ENCODE measurements around the gene ZBTB24.

ZBTB24 gene

DNA sequence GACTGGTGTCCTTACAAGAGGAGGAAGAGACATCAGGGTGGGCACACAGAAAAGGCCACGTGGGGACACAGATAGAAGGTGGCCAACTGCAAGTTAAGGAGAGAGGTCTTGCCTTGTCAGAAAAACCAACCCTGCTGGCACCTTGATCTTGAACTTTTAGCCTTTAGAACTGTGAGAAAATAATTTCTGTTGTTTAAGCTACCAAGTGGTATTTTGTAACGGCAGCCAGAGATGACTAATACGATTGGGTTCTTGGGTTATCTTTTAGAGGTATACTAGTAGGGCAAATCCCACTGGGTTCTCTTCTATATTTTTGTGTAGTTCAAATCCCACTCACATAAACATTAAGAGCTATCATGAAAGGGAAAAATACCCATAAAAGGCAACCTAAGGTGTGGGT, 31.9 kb upstream of the ZBTB24 start:
- Histone ChIP-seq H3K9me3 (ENCODE audit: control insufficient read depth, low read length) (no peaks in the 10 kb centered on the region), H3K27ac (ENCODE audit: insufficient read depth, low read length, poor library complexity, severe bottlenecking) (no peak overlapping the region), H3K27me3 (replicated peaks; ENCODE audit: control insufficient read depth, insufficient read depth, low read length, poor library complexity, severe bottlenecking) (no peaks in the 10 kb centered on the region), H3K36me3 (ENCODE audit: control insufficient read depth, insufficient read depth, low read length) (no peaks in the 10 kb centered on the region), H3K4me3 (ENCODE audit: insufficient read depth, low read depth, low read length, poor library complexity, severe bottlenecking) (no peak overlapping the region), H3K4me1 (ENCODE audit: control insufficient read depth, insufficient read depth, low read length, poor library complexity, severe bottlenecking) (no peaks in the 10 kb centered on the region)
- no peak for DNase-seq

DNA sequence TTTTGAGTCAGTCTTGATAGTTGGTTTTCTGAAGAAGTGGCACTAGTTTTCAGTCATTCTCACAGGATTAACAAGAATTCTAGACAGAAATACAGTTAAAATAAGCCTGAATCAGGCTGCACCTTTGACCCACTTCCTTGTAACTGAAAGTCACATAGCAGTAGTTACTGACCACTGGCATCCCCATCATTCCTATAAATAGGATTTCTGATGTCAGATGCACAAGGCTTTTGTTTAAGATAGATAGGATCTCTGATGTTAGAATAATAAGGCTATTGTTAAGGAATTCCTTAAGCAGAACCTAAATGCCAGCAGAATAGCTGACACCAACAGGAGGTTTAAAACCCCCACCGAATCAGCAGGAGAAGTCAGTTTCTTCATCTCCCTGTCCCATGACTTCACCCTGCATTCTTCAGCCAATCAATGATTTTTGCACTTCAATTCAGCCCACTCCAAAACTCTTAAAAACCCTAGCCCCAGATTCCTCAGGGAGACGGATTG, 30.6 kb upstream of the ZBTB24 start:
- Histone ChIP-seq H3K27me3 (replicated peaks; ENCODE audit: control insufficient read depth, insufficient read depth, low read length, poor library complexity, severe bottlenecking) (no peaks in the 10 kb centered on the region), H3K36me3 (ENCODE audit: control insufficient read depth, insufficient read depth, low read length) (no peaks in the 10 kb centered on the region), H3K27ac (ENCODE audit: insufficient read depth, low read length, poor library complexity, severe bottlenecking) (no peak overlapping the region), H3K4me1 (ENCODE audit: control insufficient read depth, insufficient read depth, low read length, poor library complexity, severe bottlenecking) (no peaks in the 10 kb centered on the region), H3K4me3 (ENCODE audit: insufficient read depth, low read depth, low read length, poor library complexity, severe bottlenecking) (no peak overlapping the region), H3K9me3 (ENCODE audit: control insufficient read depth, low read length) (no peaks in the 10 kb centered on the region)
- DNase-seq: no peak

DNA sequence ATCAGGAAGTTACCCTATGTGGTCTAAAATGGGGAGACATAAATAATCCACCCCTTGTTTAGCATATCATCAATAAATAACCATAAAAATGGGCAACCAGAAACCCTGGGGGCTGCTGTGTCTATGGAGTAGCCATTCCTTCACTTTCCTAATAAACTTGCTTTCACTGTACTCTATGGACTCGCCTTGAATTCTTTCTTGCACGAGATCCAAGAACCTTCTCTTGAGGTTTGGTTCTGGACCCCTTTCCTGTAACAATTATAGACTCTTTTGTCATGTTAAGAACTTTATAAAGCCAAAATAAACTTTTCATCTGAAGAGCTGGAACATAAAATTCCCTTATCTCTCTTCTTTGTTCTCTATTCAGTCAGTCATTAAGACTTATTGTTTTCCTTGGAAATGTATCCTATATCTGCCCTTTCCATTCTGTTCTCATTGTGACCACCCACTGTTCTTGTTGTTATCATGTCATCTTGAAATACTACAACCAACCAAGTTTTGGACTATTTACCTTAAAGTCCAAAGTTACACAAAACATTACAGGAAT, 29.3 kb upstream of the ZBTB24 start:
- Histone ChIP-seq H3K4me1 (ENCODE audit: control insufficient read depth, insufficient read depth, low read length, poor library complexity, severe bottlenecking) (no peaks in the 10 kb centered on the region), H3K36me3 (ENCODE audit: control insufficient read depth, insufficient read depth, low read length) (no peaks in the 10 kb centered on the region), H3K27ac (ENCODE audit: insufficient read depth, low read length, poor library complexity, severe bottlenecking) (no peak overlapping the region), H3K4me3 (ENCODE audit: insufficient read depth, low read depth, low read length, poor library complexity, severe bottlenecking) (no peak overlapping the region), H3K9me3 (ENCODE audit: control insufficient read depth, low read length) (no peaks in the 10 kb centered on the region), H3K27me3 (replicated peaks; ENCODE audit: control insufficient read depth, insufficient read depth, low read length, poor library complexity, severe bottlenecking) (no peaks in the 10 kb centered on the region)
- DNase-seq: no peak

DNA sequence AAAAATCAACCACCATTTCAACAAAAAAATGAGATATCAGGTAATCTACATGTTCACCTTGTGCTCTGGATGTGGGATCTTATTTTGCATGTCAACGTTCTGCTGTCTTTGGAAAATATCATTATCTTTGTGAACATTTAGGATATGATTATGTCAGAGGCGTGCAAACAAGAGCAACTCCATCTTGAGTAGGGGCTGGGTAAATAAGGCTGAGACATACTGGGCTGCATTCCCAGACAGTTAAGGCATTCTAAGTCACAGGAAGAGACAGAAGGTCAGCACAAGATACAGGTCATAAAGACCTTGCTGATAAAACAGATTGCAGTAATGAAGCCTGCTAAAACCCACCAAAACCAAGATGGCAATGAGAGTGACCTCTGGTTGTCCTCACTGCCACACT, 28.8 kb upstream of the ZBTB24 start:
- no peaks in the 10 kb centered on the region for H3K4me1 ChIP-seq (ENCODE audit: control insufficient read depth, insufficient read depth, low read length, poor library complexity, severe bottlenecking)
- DNase-seq: no peak
- no peaks in the 10 kb centered on the region for H3K36me3 ChIP-seq (ENCODE audit: control insufficient read depth, insufficient read depth, low read length)
- H3K4me3 ChIP-seq (ENCODE audit: insufficient read depth, low read depth, low read length, poor library complexity, severe bottlenecking): no peak overlapping the region
- no peaks in the 10 kb centered on the region for H3K9me3 ChIP-seq (ENCODE audit: control insufficient read depth, low read length)
- H3K27ac ChIP-seq (ENCODE audit: insufficient read depth, low read length, poor library complexity, severe bottlenecking): no peak overlapping the region
- no peaks in the 10 kb centered on the region for H3K27me3 ChIP-seq (replicated peaks; ENCODE audit: control insufficient read depth, insufficient read depth, low read length, poor library complexity, severe bottlenecking)

DNA sequence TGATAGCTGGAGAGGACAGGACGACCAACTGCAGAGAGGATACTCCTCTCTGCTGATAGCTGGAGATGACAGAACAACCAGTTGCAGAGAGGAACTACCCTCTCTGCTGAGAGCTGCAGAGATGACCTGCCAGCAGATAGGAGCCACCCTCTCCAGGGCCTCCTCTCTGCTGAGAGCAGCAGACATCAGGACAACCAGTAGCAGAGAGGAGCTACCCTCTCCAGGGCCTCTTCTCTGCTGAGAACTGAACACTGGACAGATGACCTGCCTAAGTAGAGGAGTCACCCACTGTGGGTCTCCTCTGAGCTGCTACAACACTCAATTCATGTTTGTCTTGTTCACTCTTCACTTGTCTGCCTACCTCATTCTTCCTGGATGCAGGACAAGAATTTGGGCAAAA, 27.3 kb upstream of the ZBTB24 start:
- no peak for DNase-seq
- Histone ChIP-seq H3K36me3 (ENCODE audit: control insufficient read depth, insufficient read depth, low read length) (no peaks in the 10 kb centered on the region), H3K4me3 (ENCODE audit: insufficient read depth, low read depth, low read length, poor library complexity, severe bottlenecking) (no peak overlapping the region), H3K4me1 (ENCODE audit: control insufficient read depth, insufficient read depth, low read length, poor library complexity, severe bottlenecking) (no peaks in the 10 kb centered on the region), H3K9me3 (ENCODE audit: control insufficient read depth, low read length) (no peaks in the 10 kb centered on the region), H3K27ac (ENCODE audit: insufficient read depth, low read length, poor library complexity, severe bottlenecking) (no peak overlapping the region), H3K27me3 (replicated peaks; ENCODE audit: control insufficient read depth, insufficient read depth, low read length, poor library complexity, severe bottlenecking) (no peaks in the 10 kb centered on the region)

DNA sequence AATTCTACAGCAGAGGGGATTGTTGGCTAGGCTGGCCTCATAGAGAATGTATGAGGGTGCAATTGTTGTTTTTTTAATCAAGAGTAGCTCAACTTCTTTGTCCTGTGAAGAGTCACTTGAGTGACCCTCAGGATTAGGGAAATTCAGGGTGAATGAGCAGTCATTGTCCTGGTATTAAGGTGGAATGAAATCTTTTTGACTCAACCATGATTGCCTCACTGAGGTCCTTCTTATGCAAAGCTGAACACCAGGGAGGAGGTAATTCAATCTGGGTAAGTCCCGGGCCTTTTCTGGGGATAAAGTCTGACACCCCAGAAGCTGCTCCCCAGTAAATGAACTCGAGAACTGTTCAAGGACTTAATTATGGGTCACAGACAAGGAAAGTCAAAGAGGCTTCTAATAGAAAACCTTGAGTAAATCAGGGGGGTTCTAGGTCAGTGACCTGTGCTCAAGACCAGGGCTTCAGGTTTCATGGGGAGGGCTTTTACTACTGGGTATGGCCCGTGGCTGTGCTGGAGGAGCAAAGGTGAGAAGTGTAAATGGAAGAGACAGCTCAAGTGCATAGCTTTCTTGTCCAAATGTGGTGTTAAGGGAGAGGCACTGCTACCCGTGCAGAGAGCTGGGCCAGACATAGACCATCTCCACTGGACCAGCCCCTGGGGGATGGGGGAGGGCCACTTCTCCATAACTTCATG, 25.3 kb upstream of the ZBTB24 start:
- DNase-seq: no peak
- Histone ChIP-seq H3K9me3 (ENCODE audit: control insufficient read depth, low read length) (no peaks in the 10 kb centered on the region), H3K36me3 (ENCODE audit: control insufficient read depth, insufficient read depth, low read length) (no peaks in the 10 kb centered on the region), H3K4me3 (ENCODE audit: insufficient read depth, low read depth, low read length, poor library complexity, severe bottlenecking) (no peak overlapping the region), H3K27ac (ENCODE audit: insufficient read depth, low read length, poor library complexity, severe bottlenecking) (no peak overlapping the region), H3K4me1 (ENCODE audit: control insufficient read depth, insufficient read depth, low read length, poor library complexity, severe bottlenecking) (no peaks in the 10 kb centered on the region), H3K27me3 (replicated peaks; ENCODE audit: control insufficient read depth, insufficient read depth, low read length, poor library complexity, severe bottlenecking) (no peaks in the 10 kb centered on the region)

DNA sequence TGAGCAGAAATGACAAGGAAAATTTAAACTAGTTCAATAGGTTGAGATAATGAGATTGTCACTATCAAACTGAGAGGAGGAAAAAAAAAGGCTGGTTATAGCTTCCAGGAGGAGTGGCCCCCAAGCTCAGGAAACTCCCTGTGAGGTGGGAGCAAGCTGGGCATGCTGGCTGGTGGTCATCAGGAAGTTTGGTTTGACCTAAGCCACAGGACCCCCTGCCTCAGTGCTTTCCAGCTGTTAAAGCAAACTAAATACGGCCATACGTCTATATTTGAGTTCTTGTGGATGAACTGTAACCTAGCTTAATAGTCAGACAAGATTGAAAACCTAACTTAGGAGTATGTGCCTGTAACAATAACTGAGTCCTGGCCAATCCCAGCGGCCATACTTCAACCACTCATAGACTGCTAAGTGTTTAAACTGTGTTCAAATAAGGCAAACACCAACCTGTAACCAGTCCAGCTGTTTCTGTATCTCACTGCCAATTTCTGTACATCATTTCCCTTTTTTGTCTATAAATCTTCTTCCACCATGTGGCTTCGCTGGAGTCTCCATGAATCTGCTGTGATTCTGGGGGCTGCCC, 24.6 kb upstream of the ZBTB24 start:
- H3K27ac ChIP-seq (ENCODE audit: insufficient read depth, low read length, poor library complexity, severe bottlenecking): no peak overlapping the region
- H3K4me1 ChIP-seq (ENCODE audit: control insufficient read depth, insufficient read depth, low read length, poor library complexity, severe bottlenecking): no peaks in the 10 kb centered on the region
- no peaks in the 10 kb centered on the region for H3K27me3 ChIP-seq (replicated peaks; ENCODE audit: control insufficient read depth, insufficient read depth, low read length, poor library complexity, severe bottlenecking)
- H3K4me3 ChIP-seq (ENCODE audit: insufficient read depth, low read depth, low read length, poor library complexity, severe bottlenecking): no peak overlapping the region
- no peaks in the 10 kb centered on the region for H3K36me3 ChIP-seq (ENCODE audit: control insufficient read depth, insufficient read depth, low read length)
- no peak for DNase-seq
- H3K9me3 ChIP-seq (ENCODE audit: control insufficient read depth, low read length): no peaks in the 10 kb centered on the region

DNA sequence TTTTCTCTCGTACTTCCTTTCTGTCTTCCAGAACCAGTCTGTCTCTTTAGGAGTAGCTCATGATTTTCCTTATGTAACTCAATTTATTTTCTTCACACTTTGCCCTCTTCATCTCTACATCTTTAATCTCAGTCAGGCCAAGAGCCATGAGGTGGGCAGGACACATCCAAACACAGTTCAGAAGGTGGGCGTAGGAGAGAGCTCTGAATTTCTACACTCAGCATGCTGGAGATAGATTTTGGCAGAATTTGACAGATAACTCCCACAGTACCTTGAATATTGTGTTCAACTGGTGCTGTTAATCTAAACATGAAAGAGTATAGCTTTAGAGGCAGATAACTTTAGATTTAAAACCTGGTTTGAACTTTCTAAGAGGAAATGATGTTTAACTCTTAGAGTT, 23.8 kb upstream of the ZBTB24 start:
- H3K36me3 ChIP-seq (ENCODE audit: control insufficient read depth, insufficient read depth, low read length): no peaks in the 10 kb centered on the region
- no peaks in the 10 kb centered on the region for H3K27me3 ChIP-seq (replicated peaks; ENCODE audit: control insufficient read depth, insufficient read depth, low read length, poor library complexity, severe bottlenecking)
- no peaks in the 10 kb centered on the region for H3K9me3 ChIP-seq (ENCODE audit: control insufficient read depth, low read length)
- H3K27ac ChIP-seq (ENCODE audit: insufficient read depth, low read length, poor library complexity, severe bottlenecking): no peak overlapping the region
- H3K4me3 ChIP-seq (ENCODE audit: insufficient read depth, low read depth, low read length, poor library complexity, severe bottlenecking): no peak overlapping the region
- no peak for DNase-seq
- no peaks in the 10 kb centered on the region for H3K4me1 ChIP-seq (ENCODE audit: control insufficient read depth, insufficient read depth, low read length, poor library complexity, severe bottlenecking)

DNA sequence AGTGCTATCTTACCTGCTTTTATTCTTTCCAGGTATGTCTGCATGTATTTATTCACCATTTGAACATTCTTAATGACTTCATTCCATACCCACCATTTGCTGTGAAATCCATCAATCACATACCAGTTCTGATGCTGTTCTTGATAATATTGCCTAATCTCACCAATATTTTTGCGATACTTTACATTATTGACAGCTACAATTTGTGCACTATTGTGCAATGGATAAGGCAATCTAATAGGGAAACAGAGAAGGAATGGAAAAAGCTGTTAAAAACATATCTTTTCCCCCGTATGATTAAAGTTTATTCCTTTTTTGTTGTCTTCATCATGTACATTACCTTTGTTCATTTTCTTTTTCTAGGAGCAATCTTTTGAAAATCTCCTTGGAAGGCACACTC, 23.3 kb upstream of the ZBTB24 start:
- H3K4me3 ChIP-seq (ENCODE audit: insufficient read depth, low read depth, low read length, poor library complexity, severe bottlenecking): no peak overlapping the region
- no peak overlapping the region for H3K27ac ChIP-seq (ENCODE audit: insufficient read depth, low read length, poor library complexity, severe bottlenecking)
- no peaks in the 10 kb centered on the region for H3K9me3 ChIP-seq (ENCODE audit: control insufficient read depth, low read length)
- no peaks in the 10 kb centered on the region for H3K4me1 ChIP-seq (ENCODE audit: control insufficient read depth, insufficient read depth, low read length, poor library complexity, severe bottlenecking)
- no peak for DNase-seq
- no peaks in the 10 kb centered on the region for H3K27me3 ChIP-seq (replicated peaks; ENCODE audit: control insufficient read depth, insufficient read depth, low read length, poor library complexity, severe bottlenecking)
- H3K36me3 ChIP-seq (ENCODE audit: control insufficient read depth, insufficient read depth, low read length): no peaks in the 10 kb centered on the region

Measured in effector memory CD4-positive, alpha-beta T cell (primary cell).